ES-I3 (cell line): ENCODE results near the gene EXD3.

Source experiments
- H3K36me3 ChIP-seq: 2 replicates; pipeline ENCODE4 v1.6.1; 2013; ENCODE audit warnings: mild to moderate bottlenecking, low read length, control low read depth, moderate library complexity; ENCODE audit not compliant: insufficient read depth
- H3K4me1 ChIP-seq: 2 replicates; pipeline ENCODE4 v1.6.1; 2013; ENCODE audit warnings: mild to moderate bottlenecking, control low read depth, low read length; ENCODE audit not compliant: insufficient read depth
- H3K9ac ChIP-seq: 2 replicates; pipeline ENCODE4 v1.6.1; 2013; ENCODE audit warnings: low read depth, mild to moderate bottlenecking, low read length, moderate library complexity
- H3K9me3 ChIP-seq: 2 replicates; pipeline ENCODE4 v1.6.1; 2013; ENCODE audit warnings: mild to moderate bottlenecking, low read length, moderate library complexity; ENCODE audit not compliant: control insufficient read depth, insufficient read depth

EXD3 gene

GRCh38 chr9:137365056-137365455, 57.9 kb downstream of the EXD3 start:
- no peak overlapping the region for H3K9ac ChIP-seq
- H3K4me1 ChIP-seq = no peaks in the 10 kb centered on the region
- no peaks in the 10 kb centered on the region for H3K9me3 ChIP-seq
- no peaks in the 10 kb centered on the region for H3K36me3 ChIP-seq

GRCh38 chr9:137359850-137360249, 63.1 kb downstream of the EXD3 start:
- Histone ChIP-seq H3K4me1 (no peaks in the 10 kb centered on the region), H3K36me3 (no peaks in the 10 kb centered on the region), H3K9ac (no peak overlapping the region), H3K9me3 (peaks cover 10% of the 10 kb centered on the region; the same call in 1 of the 2 replicates)

GRCh38 chr9:137358126-137358525, 64.8 kb downstream of the EXD3 start:
- H3K36me3 ChIP-seq = no peaks in the 10 kb centered on the region
- H3K9ac ChIP-seq = no peak overlapping the region
- no peaks in the 10 kb centered on the region for H3K4me1 ChIP-seq
- H3K9me3 ChIP-seq = peaks cover 10% of the 10 kb centered on the region; the same call in 1 of the 2 replicates

GRCh38 chr9:137357166-137357565, 65.8 kb downstream of the EXD3 start:
- H3K9ac ChIP-seq = no peak overlapping the region
- no peaks in the 10 kb centered on the region for H3K4me1 ChIP-seq
- H3K36me3 ChIP-seq = no peaks in the 10 kb centered on the region
- H3K9me3 ChIP-seq = peaks cover 10% of the 10 kb centered on the region; the same call in 1 of the 2 replicates

- Histone ChIP-seq H3K9me3 (peaks cover 10% of the 10 kb centered on the region; the same call in 1 of the 2 replicates), H3K36me3 (no peaks in the 10 kb centered on the region), H3K9ac (no peak overlapping the region), H3K4me1 (no peaks in the 10 kb centered on the region)
These were observed 67.1 kb downstream of the EXD3 start for GRCh38 chr9:137355761-137356365.

GRCh38 chr9:137354845-137355760, 67.9 kb downstream of the EXD3 start:
- Histone ChIP-seq H3K9ac (no peak overlapping the region), H3K36me3 (no peaks in the 10 kb centered on the region), H3K9me3 (peaks cover 10% of the 10 kb centered on the region; the same call in 1 of the 2 replicates), H3K4me1 (no peaks in the 10 kb centered on the region)

GRCh38 chr9:137354153-137354844, 68.7 kb downstream of the EXD3 start:
- no peaks in the 10 kb centered on the region for H3K4me1 ChIP-seq
- H3K36me3 ChIP-seq = no peaks in the 10 kb centered on the region
- H3K9ac ChIP-seq = no peak overlapping the region
- peaks cover 10% of the 10 kb centered on the region; the same call in 1 of the 2 replicates for H3K9me3 ChIP-seq

- Histone ChIP-seq H3K36me3 (no peaks in the 10 kb centered on the region), H3K9ac (no peak overlapping the region), H3K4me1 (no peaks in the 10 kb centered on the region), H3K9me3 (peaks cover 10% of the 10 kb centered on the region; the same call in 1 of the 2 replicates)
These were observed 69.5 kb downstream of the EXD3 start for GRCh38 chr9:137353223-137354152.

- H3K9ac ChIP-seq = no peak overlapping the region
- H3K4me1 ChIP-seq = no peaks in the 10 kb centered on the region
- H3K36me3 ChIP-seq = no peaks in the 10 kb centered on the region
- peaks cover 10% of the 10 kb centered on the region; the same call in 1 of the 2 replicates for H3K9me3 ChIP-seq
These were observed 70.3 kb downstream of the EXD3 start for GRCh38 chr9:137352511-137353222.

- Histone ChIP-seq H3K9ac (no peak overlapping the region), H3K4me1 (no peaks in the 10 kb centered on the region), H3K36me3 (no peaks in the 10 kb centered on the region), H3K9me3 (peaks cover 5% of the 10 kb centered on the region; the same call in 1 of the 2 replicates)
These were observed 71.0 kb downstream of the EXD3 start for GRCh38 chr9:137351781-137352501.

GRCh38 chr9:137350696-137351584, 72.0 kb downstream of the EXD3 start:
- no peak overlapping the region for H3K9ac ChIP-seq
- H3K36me3 ChIP-seq = no peaks in the 10 kb centered on the region
- peaks cover 7% of the 10 kb centered on the region for H3K9me3 ChIP-seq
- H3K4me1 ChIP-seq = no peaks in the 10 kb centered on the region

GRCh38 chr9:137349471-137350033, 73.4 kb downstream of the EXD3 start:
- peaks cover 4% of the 10 kb centered on the region; the same call in 1 of the 2 replicates for H3K9me3 ChIP-seq

More at GRCh38 chr9:137349471-137350033, 73.4 kb downstream of the EXD3 start:
- Histone ChIP-seq H3K36me3 (no peaks in the 10 kb centered on the region), H3K4me1 (no peaks in the 10 kb centered on the region), H3K9ac (no peak overlapping the region)
